A549 (cell line): ENCODE data around the gene IL1B. TPM values are rescaled to one million over a fixed set of nuclear protein-coding genes. Genes with fewer than 3 reads are reported as not detected.

ENCODE experiments used
- ATAC-seq, 2 experiments: fragments of 200-7000 bp in 1 of 2; fragments of >200 bp in 1 of 2; cut with Nextera tagmentation in 1 of 2; cut with Tn5 transposase in 1 of 2; 3 replicates each; pipeline versions ENCODE4 v1.8.0 to v1.9.1; 2018 to 2020; ENCODE audit warnings: mild to moderate bottlenecking in 1 of 2, moderate library complexity in 1 of 2
- CTCF ChIA-PET: fragments of 300-600 bp; sonication (Branson Sonifier 250); formaldehyde crosslinking; extraction: SDS; loops from one replicate; lab custom pipeline; 2021; ENCODE audit warnings: antibody characterized with exemption, inconsistent platforms; lab: Yijun Ruan, JAX
- POLR2A ChIA-PET: fragments of 350-600 bp; formaldehyde crosslinking; extraction: SDS; loops from one replicate; lab custom pipeline; 2021; ENCODE audit warnings: antibody characterized with exemption, inconsistent platforms; lab: Yijun Ruan, JAX
- DNase-seq, 2 experiments: peaks; one replicate each; pipeline versions ENCODE4 v3.0.0 to v3.0.0-alpha.2; 2011 to 2016; ENCODE audit warnings: low read depth in 1 of 2, low spot score in 1 of 2
- FAIRE-seq: peaks from 2 replicates; lab custom pipeline; 2011; peaks lifted over from hg19 to GRCh38; lab: Jason Lieb, UNC
- H3K27ac ChIP-seq, 2 experiments: fragments of >200 bp; sonication (Bioruptor Twin); formaldehyde crosslinking; 3 replicates each; pipeline ENCODE4 v1.5.1; 2016 to 2017
- H3K4me1 ChIP-seq: fragments of >200 bp; sonication (Bioruptor Twin); formaldehyde crosslinking; 3 replicates; pipeline ENCODE4 v1.6.1; 2016
- H3K4me2 ChIP-seq: fragments of >200 bp; sonication (Bioruptor Twin); formaldehyde crosslinking; 3 replicates; pipeline ENCODE4 v1.6.1; 2016
- H3K4me3 ChIP-seq: fragments of >200 bp; sonication (Bioruptor Twin); formaldehyde crosslinking; 3 replicates; pipeline ENCODE4 v1.5.1; 2016
- H3K9me3 ChIP-seq: fragments of >200 bp; sonication (Bioruptor Twin); formaldehyde crosslinking; 3 replicates; pipeline ENCODE4 v1.6.1; 2016
- BHLHE40 ChIP-seq: IDR thresholded peaks from 2 replicates; pipeline ENCODE4 v1.6.1; 2012; ENCODE audit warnings: low read depth, low read length, inconsistent platforms
- CBX2 ChIP-seq: fragments of 200-600 bp; sonication (generic); IDR thresholded peaks from 2 replicates; pipeline ENCODE4 v1.6.1; 2016; ENCODE audit warnings: low read depth, mild to moderate bottlenecking, borderline replicate concordance
- CBX8 ChIP-seq: fragments of 200-600 bp; sonication (generic); IDR thresholded peaks from 2 replicates; pipeline ENCODE4 v1.6.1; 2016
- CEBPB ChIP-seq, 2 experiments: fragments of >200 bp in 1 of 2; sonication (Bioruptor Twin) in 1 of 2; formaldehyde crosslinking in 1 of 2; IDR thresholded peaks; 2 replicates each; pipeline ENCODE4 v1.6.1; 2012 to 2016
- FOSL2 ChIP-seq, 2 experiments: fragments of 450-650 bp in 1 of 2; fragments of >200 bp in 1 of 2; sonication (Bioruptor Twin) in 1 of 2; formaldehyde crosslinking; IDR thresholded peaks; 2 replicates each; pipeline versions ENCODE4 v1.5.0 to v1.6.1; 2016 to 2020; ENCODE audit warnings: mild to moderate bottlenecking in 1 of 2, moderate library complexity in 1 of 2
- FOXS1 ChIP-seq: fragments of 250-450 bp; sonication (Bioruptor Pico); IDR thresholded peaks from 2 replicates; pipeline ENCODE4 v1.5.0; 2020; ENCODE audit warnings: mild to moderate bottlenecking, moderate library complexity
- GATA3 ChIP-seq: IDR thresholded peaks from 2 replicates; pipeline ENCODE4 v1.6.1; 2012; ENCODE audit warnings: borderline replicate concordance
- HEYL ChIP-seq: fragments of 250-450 bp; sonication (Bioruptor Pico); IDR thresholded peaks from 2 replicates; pipeline ENCODE4 v1.8.0; 2021; ENCODE audit warnings: mild to moderate bottlenecking, moderate library complexity
- HOXB5 ChIP-seq: fragments of 250-450 bp; sonication (Bioruptor Pico); IDR thresholded peaks from 2 replicates; pipeline ENCODE4 v1.5.0; 2020; ENCODE audit warnings: mild to moderate bottlenecking, moderate library complexity
- JUNB ChIP-seq: fragments of >200 bp; sonication (Bioruptor Twin); formaldehyde crosslinking; IDR thresholded peaks from 2 replicates; pipeline ENCODE4 v1.6.1; 2016
- KDM1A ChIP-seq: fragments of 200-600 bp; sonication (generic); IDR thresholded peaks from 2 replicates; pipeline ENCODE4 v1.6.1; 2016; ENCODE audit warnings: low read depth, mild to moderate bottlenecking
- MAFK ChIP-seq: fragments of 450-650 bp; IDR thresholded peaks from 2 replicates; pipeline ENCODE4 v1.6.1; 2014; ENCODE audit not compliant: partially characterized antibody
- POLR2A ChIP-seq: IDR thresholded peaks from 2 replicates; pipeline ENCODE4 v1.6.1; 2012; ENCODE audit warnings: mild to moderate bottlenecking, low read length
- POLR2AphosphoS2 ChIP-seq: conservative IDR thresholded peaks from 2 replicates; pipeline ENCODE4 v1.6.1; 2012; ENCODE audit warnings: low read length, improper control_type of control experiment, inconsistent platforms
- RARB ChIP-seq: fragments of 250-450 bp; sonication (Bioruptor Pico); IDR thresholded peaks from 2 replicates; pipeline ENCODE4 v1.8.0; 2021; ENCODE audit warnings: mild to moderate bottlenecking, moderate library complexity
- TFCP2L1 ChIP-seq: fragments of 250-450 bp; sonication (Bioruptor Pico); IDR thresholded peaks from 2 replicates; pipeline ENCODE4 v1.5.0; 2021; ENCODE audit warnings: mild to moderate bottlenecking
- ZC3H11A ChIP-seq: fragments of 450-650 bp; IDR thresholded peaks from 2 replicates; pipeline ENCODE4 v1.6.1; 2014; ENCODE audit warnings: antibody characterized with exemption, mild to moderate bottlenecking
- WGBS: methylation state at CpG from one replicate; pipeline ENCODE4 v1.1.6; 2017; ENCODE audit errors: missing lambda C conversion rate; 5-methylcytosine and 5-hydroxymethylcytosine counted together
- polyA plus RNA-seq, 4 experiments: library from polyadenylated mRNA; depleted of rRNA in 3 of 4; stranded (reverse); fragments of >200 nt; fragmentation: RNase III in 1 of 4; extraction: RNeasy Plus Mini Kit Qiagen cat#74134 plus additional on column Dnase treatment in 1 of 4; gene quantifications; 2 replicates in 3 of 4; 3 replicates in 1 of 4; pipeline ENCODE4 v1.2.3, GENCODE V29; 2011 to 2017
- TF ChIP-seq, protein P1 (sequence below): fragments of 150-350 bp; IDR thresholded peaks from 2 replicates; pipeline ENCODE4 v1.6.1; 2014; ENCODE audit warnings: low read depth, mild to moderate bottlenecking, low read length
- TF ChIP-seq, protein P2 (sequence below): fragments of 250-450 bp; sonication (Bioruptor Pico); IDR thresholded peaks from 2 replicates; pipeline ENCODE4 v1.5.0; 2021; ENCODE audit warnings: mild to moderate bottlenecking, moderate library complexity, borderline replicate concordance
- TF ChIP-seq, protein P3 (sequence below): fragments of >200 bp; sonication (Bioruptor Twin); formaldehyde crosslinking; IDR thresholded peaks from 3 replicates; pipeline ENCODE4 v1.6.1; 2016
- TF ChIP-seq, protein P4 (sequence below): IDR thresholded peaks from 2 replicates; pipeline ENCODE4 v1.6.1; 2012
- TF ChIP-seq, protein P5 (sequence below): fragments of 250-450 bp; sonication (Bioruptor Pico); IDR thresholded peaks from 2 replicates; pipeline ENCODE4 v1.5.0; 2020; ENCODE audit warnings: low read depth, mild to moderate bottlenecking, moderate library complexity
- TF ChIP-seq, protein P6 (sequence below): IDR thresholded peaks from 2 replicates; pipeline ENCODE4 v1.6.1; 2012; ENCODE audit warnings: low read depth, borderline replicate concordance
- TF ChIP-seq, protein P7 (sequence below): fragments of >200 bp; sonication (Bioruptor Twin); formaldehyde crosslinking; IDR thresholded peaks from 3 replicates; pipeline ENCODE4 v1.5.1; 2016

The IL1B gene
- polyA plus RNA-seq, 2 of the 4 experiments (the other 2 are of a cell fraction), result 0.54 to 0.70 TPM

DNA sequence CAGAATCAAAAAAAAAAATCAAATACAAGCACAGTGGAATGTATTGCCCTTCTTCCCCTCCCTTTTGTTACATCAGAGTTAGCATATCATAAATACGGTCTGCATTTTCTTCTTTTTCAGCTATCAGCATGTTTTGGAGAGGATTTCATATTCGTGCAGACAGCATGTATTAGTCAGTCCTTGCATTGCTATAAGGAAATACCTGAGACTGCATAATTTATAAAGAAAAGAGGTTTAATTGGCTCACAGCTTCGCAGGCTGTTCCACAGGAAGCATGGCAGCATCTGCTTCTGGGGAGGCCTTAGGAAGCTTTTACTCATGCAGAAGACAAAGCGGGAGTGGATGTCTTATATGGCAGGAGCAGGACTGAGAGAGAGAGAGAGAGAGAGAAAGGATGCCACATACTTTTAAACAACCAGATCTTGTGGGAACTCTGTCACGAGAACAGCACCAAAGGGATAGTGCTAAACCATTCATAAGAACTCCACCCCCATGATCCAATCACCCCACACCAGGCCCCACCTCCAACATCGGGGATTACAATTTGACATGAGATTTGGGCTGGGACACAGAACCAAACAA is 8.9 kb downstream of the IL1B start:
- no peak for FAIRE-seq
- CTCF ChIA-PET, result interaction anchor here (0.6 to 1.5 kb wide), 2 partner anchors 12 to 25 kb away, joined by 3 to 4 read pairs; no protein-coding TSS in a partner anchor
- 55% methylated on average over 6 of the region's 6 CpGs for WGBS
- no peak for DNase-seq
- ATAC-seq, result no peak
- Histone ChIP-seq H3K4me3 (no peak overlapping the region), H3K4me2 (no peak overlapping the region), H3K4me1 (0 out of 3 replicates have a peak, but pooled peaks cover 2% of the 10 kb centered on the region), H3K9me3 (no peaks in the 10 kb centered on the region), H3K27ac (no peak overlapping the region)
- POLR2A ChIA-PET, result no interaction called here
- no peak for TF ChIP-seq FOSL2 (IDR thresholded peaks at IDR 0.05)
- no peak for TF ChIP-seq FOSL2 (CRISPR knock-in tag; IDR thresholded peaks at IDR 0.05)
- TF ChIP-seq, protein P1, sequence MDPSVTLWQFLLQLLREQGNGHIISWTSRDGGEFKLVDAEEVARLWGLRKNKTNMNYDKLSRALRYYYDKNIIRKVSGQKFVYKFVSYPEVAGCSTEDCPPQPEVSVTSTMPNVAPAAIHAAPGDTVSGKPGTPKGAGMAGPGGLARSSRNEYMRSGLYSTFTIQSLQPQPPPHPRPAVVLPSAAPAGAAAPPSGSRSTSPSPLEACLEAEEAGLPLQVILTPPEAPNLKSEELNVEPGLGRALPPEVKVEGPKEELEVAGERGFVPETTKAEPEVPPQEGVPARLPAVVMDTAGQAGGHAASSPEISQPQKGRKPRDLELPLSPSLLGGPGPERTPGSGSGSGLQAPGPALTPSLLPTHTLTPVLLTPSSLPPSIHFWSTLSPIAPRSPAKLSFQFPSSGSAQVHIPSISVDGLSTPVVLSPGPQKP, result no peak
- no peak for TF ChIP-seq JUNB
- TF ChIP-seq HEYL (CRISPR knock-in tag), result no peak
- no peak for TF ChIP-seq CEBPB (IDR thresholded peaks at IDR 0.05)
- no peak for TF ChIP-seq TFCP2L1 (CRISPR knock-in tag)
- TF ChIP-seq KDM1A, result no peak
- TF ChIP-seq ZC3H11A, result no peak
- TF ChIP-seq, protein P2, sequence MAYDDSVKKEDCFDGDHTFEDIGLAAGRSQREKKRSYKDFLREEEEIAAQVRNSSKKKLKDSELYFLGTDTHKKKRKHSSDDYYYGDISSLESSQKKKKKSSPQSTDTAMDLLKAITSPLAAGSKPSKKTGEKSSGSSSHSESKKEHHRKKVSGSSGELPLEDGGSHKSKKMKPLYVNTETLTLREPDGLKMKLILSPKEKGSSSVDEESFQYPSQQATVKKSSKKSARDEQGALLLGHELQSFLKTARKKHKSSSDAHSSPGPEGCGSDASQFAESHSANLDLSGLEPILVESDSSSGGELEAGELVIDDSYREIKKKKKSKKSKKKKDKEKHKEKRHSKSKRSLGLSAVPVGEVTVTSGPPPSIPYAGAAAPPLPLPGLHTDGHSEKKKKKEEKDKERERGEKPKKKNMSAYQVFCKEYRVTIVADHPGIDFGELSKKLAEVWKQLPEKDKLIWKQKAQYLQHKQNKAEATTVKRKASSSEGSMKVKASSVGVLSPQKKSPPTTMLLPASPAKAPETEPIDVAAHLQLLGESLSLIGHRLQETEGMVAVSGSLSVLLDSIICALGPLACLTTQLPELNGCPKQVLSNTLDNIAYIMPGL (CRISPR knock-in tag), result no peak
- TF ChIP-seq GATA3, result no peak
- TF ChIP-seq, protein P3, sequence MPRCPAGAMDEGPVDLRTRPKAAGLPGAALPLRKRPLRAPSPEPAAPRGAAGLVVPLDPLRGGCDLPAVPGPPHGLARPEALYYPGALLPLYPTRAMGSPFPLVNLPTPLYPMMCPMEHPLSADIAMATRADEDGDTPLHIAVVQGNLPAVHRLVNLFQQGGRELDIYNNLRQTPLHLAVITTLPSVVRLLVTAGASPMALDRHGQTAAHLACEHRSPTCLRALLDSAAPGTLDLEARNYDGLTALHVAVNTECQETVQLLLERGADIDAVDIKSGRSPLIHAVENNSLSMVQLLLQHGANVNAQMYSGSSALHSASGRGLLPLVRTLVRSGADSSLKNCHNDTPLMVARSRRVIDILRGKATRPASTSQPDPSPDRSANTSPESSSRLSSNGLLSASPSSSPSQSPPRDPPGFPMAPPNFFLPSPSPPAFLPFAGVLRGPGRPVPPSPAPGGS, result no peak
- TF ChIP-seq, protein P4, sequence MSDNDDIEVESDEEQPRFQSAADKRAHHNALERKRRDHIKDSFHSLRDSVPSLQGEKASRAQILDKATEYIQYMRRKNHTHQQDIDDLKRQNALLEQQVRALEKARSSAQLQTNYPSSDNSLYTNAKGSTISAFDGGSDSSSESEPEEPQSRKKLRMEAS, result no peak
- no peak for TF ChIP-seq HOXB5 (CRISPR knock-in tag)

DNA sequence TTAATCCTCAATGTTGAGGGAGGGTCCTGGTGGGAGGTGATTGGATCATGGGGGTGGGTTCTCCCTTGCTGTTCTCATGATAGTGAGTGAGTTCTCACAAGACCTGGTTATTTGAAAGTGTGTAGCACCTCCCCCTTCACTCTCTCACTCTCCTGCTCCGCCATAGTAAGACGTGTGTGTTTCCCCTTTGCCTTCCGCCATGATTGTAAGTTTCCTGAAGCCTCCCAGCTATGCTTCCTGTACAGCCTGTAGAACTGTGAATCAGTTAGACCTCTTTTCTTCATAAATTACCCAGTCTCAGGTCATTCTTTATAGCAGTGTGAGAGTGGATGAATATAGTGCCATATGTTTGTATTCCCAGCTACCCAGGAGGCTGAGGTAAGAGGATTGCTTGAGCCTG is 9.6 kb downstream of the IL1B start:
- TF ChIP-seq, protein P3, result no peak
- TF ChIP-seq FOXS1 (CRISPR knock-in tag), result no peak
- TF ChIP-seq, protein P5, sequence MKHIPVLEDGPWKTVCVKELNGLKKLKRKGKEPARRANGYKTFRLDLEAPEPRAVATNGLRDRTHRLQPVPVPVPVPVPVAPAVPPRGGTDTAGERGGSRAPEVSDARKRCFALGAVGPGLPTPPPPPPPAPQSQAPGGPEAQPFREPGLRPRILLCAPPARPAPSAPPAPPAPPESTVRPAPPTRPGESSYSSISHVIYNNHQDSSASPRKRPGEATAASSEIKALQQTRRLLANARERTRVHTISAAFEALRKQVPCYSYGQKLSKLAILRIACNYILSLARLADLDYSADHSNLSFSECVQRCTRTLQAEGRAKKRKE, result no peak
- TF ChIP-seq, protein P6, sequence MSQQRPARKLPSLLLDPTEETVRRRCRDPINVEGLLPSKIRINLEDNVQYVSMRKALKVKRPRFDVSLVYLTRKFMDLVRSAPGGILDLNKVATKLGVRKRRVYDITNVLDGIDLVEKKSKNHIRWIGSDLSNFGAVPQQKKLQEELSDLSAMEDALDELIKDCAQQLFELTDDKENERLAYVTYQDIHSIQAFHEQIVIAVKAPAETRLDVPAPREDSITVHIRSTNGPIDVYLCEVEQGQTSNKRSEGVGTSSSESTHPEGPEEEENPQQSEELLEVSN, result no peak
- TF ChIP-seq BHLHE40, result no peak
- TF ChIP-seq POLR2AphosphoS2, result no peak
- no peak for TF ChIP-seq CEBPB (IDR thresholded peaks at IDR 0.05)
- no peak for TF ChIP-seq MAFK
- no peak for TF ChIP-seq RARB
- TF ChIP-seq CBX2, result no peak
- no peak for TF ChIP-seq POLR2A
- no peak for TF ChIP-seq CBX8
- TF ChIP-seq, protein P7, sequence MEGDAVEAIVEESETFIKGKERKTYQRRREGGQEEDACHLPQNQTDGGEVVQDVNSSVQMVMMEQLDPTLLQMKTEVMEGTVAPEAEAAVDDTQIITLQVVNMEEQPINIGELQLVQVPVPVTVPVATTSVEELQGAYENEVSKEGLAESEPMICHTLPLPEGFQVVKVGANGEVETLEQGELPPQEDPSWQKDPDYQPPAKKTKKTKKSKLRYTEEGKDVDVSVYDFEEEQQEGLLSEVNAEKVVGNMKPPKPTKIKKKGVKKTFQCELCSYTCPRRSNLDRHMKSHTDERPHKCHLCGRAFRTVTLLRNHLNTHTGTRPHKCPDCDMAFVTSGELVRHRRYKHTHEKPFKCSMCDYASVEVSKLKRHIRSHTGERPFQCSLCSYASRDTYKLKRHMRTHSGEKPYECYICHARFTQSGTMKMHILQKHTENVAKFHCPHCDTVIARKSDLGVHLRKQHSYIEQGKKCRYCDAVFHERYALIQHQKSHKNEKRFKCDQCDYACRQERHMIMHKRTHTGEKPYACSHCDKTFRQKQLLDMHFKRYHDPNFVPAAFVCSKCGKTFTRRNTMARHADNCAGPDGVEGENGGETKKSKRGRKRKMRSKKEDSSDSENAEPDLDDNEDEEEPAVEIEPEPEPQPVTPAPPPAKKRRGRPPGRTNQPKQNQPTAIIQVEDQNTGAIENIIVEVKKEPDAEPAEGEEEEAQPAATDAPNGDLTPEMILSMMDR, result no peak
- TF ChIP-seq, protein P4, result no peak
- Histone ChIP-seq H3K27ac (no peak overlapping the region), H3K4me3 (no peak overlapping the region), H3K9me3 (no peaks in the 10 kb centered on the region), H3K4me1 (0 out of 3 replicates have a peak, but pooled peaks cover 2% of the 10 kb centered on the region), H3K4me2 (no peak overlapping the region)
- ChIA-PET CTCF (interaction anchor here (1.5 kb wide), 1 partner anchor 12 kb away, joined by 4 read pairs; no protein-coding TSS in a partner anchor), POLR2A (no interaction called here)
- FAIRE-seq (no peak), DNase-seq (no peak), ATAC-seq (no peak)
- 83% methylated on average over 3 of the region's 3 CpGs for WGBS
